Activated CD4-positive, alpha-beta T cell treated with anti-CD3 and anti-CD28 coated beads, Interleukin-2, amount 50 U/mL, for 48 hours (primary cell): ENCODE measurements around the gene NR3C2.
"Not testable (repeated sequence)": the region's sequence is repeated elsewhere in the genome, so short reads cannot be mapped to it uniquely, and the experiment has no call there.

Experiments
- DNase-seq, 2 experiments: peaks; one replicate each; pipeline ENCODE4 v3.0.0-alpha.2; 2020

Gene NR3C2

GRCh38 chr4:148152868-148153625 lies 289.2 kb downstream of the NR3C2 start:
- DNase-seq: no peak

GRCh38 chr4:148151806-148152205 lies 290.4 kb downstream of the NR3C2 start:
- no peak for DNase-seq

GRCh38 chr4:148145475-148145874 lies 296.7 kb downstream of the NR3C2 start:
- no peak for DNase-seq

- no peak for DNase-seq
These were observed 299.0 kb downstream of the NR3C2 start for GRCh38 chr4:148143174-148143573.

- DNase-seq: no peak
These were observed 300.7 kb downstream of the NR3C2 start for GRCh38 chr4:148141501-148141900.

- no peak for DNase-seq
These were observed 315.4 kb downstream of the NR3C2 start for GRCh38 chr4:148126825-148127224.

- DNase-seq: no peak
These were observed 317.7 kb downstream of the NR3C2 start for GRCh38 chr4:148124512-148124911.

GRCh38 chr4:148123161-148123560 lies 319.1 kb downstream of the NR3C2 start:
- DNase-seq: not testable (repeated sequence)

- no peak for DNase-seq
These were observed 322.0 kb downstream of the NR3C2 start for GRCh38 chr4:148120216-148120615.

GRCh38 chr4:148118633-148119032 lies 323.6 kb downstream of the NR3C2 start:
- no peak for DNase-seq

GRCh38 chr4:148118179-148118578 lies 324.0 kb downstream of the NR3C2 start:
- DNase-seq: no peak

GRCh38 chr4:148116969-148117368 lies 325.2 kb downstream of the NR3C2 start:
- no peak for DNase-seq

GRCh38 chr4:148116264-148116663 lies 325.9 kb downstream of the NR3C2 start:
- no peak for DNase-seq

- no peak for DNase-seq
These were observed 327.8 kb downstream of the NR3C2 start for GRCh38 chr4:148114436-148114835.

GRCh38 chr4:148112231-148112982 lies 329.8 kb downstream of the NR3C2 start:
- DNase-seq: no peak

- no peak for DNase-seq
These were observed 332.0 kb downstream of the NR3C2 start for GRCh38 chr4:148110169-148110568.

- no peak for DNase-seq
These were observed 333.0 kb downstream of the NR3C2 start for GRCh38 chr4:148109216-148109615.

GRCh38 chr4:148108766-148109165 lies 333.4 kb downstream of the NR3C2 start:
- no peak for DNase-seq

GRCh38 chr4:148103597-148104355 lies 338.4 kb downstream of the NR3C2 start:
- DNase-seq: no peak

GRCh38 chr4:148101790-148102189 lies 340.4 kb downstream of the NR3C2 start:
- DNase-seq: no peak

- DNase-seq: no peak
These were observed 341.0 kb downstream of the NR3C2 start for GRCh38 chr4:148101235-148101634.

GRCh38 chr4:148097801-148098200 lies 344.4 kb downstream of the NR3C2 start:
- DNase-seq: no peak

GRCh38 chr4:148095346-148095923 lies 346.8 kb downstream of the NR3C2 start:
- no peak for DNase-seq
